ENCODE measurements around the gene VPS39. TPM values are rescaled to one million over a fixed set of nuclear protein-coding genes. Genes with fewer than 3 reads are reported as not detected.

Gene VPS39
- total and polyA plus RNA-seq, 7 experiments from 2014 or later, result 31.8 to 115 (median 90.4) TPM

- Mint-ChIP-seq H3K4me3 (no peak overlapping the region), H3K4me1 (peaks cover 0 to 7% (median 0%) of the 10 kb centered on the region in 7 donors), H3K27me3 (peaks cover 0 to 7% (median 0%) of the 10 kb centered on the region in 5 donors), H3K27ac (no peak overlapping the region), H3K36me3 (no peaks in the 10 kb centered on the region), H3K9me3 (no peaks in the 10 kb centered on the region)
- ChIA-PET POLR2A (no interaction called here), CTCF (interaction anchor here (0.7 kb wide), 1 partner anchor 9 kb away, joined by 7 read pairs; no protein-coding TSS in a partner anchor)
- no peaks in the 10 kb centered on the region for H3K27me3 ChIP-seq (ENCODE audit: control insufficient read depth in 2 of 2, insufficient read depth in 2 of 2, low read length in 2 of 2)
- no peaks in the 10 kb centered on the region for H3K9me3 ChIP-seq (ENCODE audit: control insufficient read depth in 2 of 3, low read length in 3 of 3)
- intact Hi-C loops (cut with micrococcal nuclease), result no loop called here
- no peak overlapping the region for H3K4me3 ChIP-seq (ENCODE audit: low read length)
- H3K27ac ChIP-seq (ENCODE audit: low read depth, low read length), result no peak overlapping the region
- ATAC-seq (no peak), DNase-seq (no peak)
- no peaks in the 10 kb centered on the region for H3K36me3 ChIP-seq (ENCODE audit: control insufficient read depth in 2 of 3, insufficient read depth in 3 of 3, low read length in 3 of 3)
- H3K4me1 ChIP-seq (ENCODE audit: control insufficient read depth in 2 of 2, insufficient read depth in 2 of 2, low read length in 2 of 2), result no peaks in the 10 kb centered on the region
These were observed 68.5 kb downstream of the VPS39 start for GRCh38 chr15:42139596-42139995.

- Histone ChIP-seq H3K9me3 (ENCODE audit: control insufficient read depth in 2 of 3, low read length in 3 of 3) (no peaks in the 10 kb centered on the region), H3K36me3 (ENCODE audit: control insufficient read depth in 2 of 3, insufficient read depth in 3 of 3, low read length in 3 of 3) (no peaks in the 10 kb centered on the region), H3K4me3 (ENCODE audit: low read length) (no peak overlapping the region), H3K27ac (ENCODE audit: low read depth, low read length) (no peak overlapping the region), H3K4me1 (ENCODE audit: control insufficient read depth in 2 of 2, insufficient read depth in 2 of 2, low read length in 2 of 2) (no peaks in the 10 kb centered on the region), H3K27me3 (ENCODE audit: control insufficient read depth in 2 of 2, insufficient read depth in 2 of 2, low read length in 2 of 2) (no peaks in the 10 kb centered on the region)
- intact Hi-C loops (cut with micrococcal nuclease), result no loop called here
- Mint-ChIP-seq H3K4me1 (peaks cover 0 to 7% (median 0%) of the 10 kb centered on the region in 7 donors), H3K4me3 (no peak overlapping the region), H3K27ac (no peak overlapping the region), H3K36me3 (no peaks in the 10 kb centered on the region), H3K27me3 (peaks cover 0 to 7% (median 0%) of the 10 kb centered on the region in 5 donors), H3K9me3 (no peaks in the 10 kb centered on the region)
- ChIA-PET CTCF (interaction anchor here (0.7 to 1.1 kb wide), 2 partner anchors 9 kb away, joined by 3 to 7 read pairs; no protein-coding TSS in a partner anchor), POLR2A (interaction anchor here (0.6 kb wide), 1 partner anchor 409 kb away, joined by 4 read pairs; no protein-coding TSS in a partner anchor)
- DNase-seq, result no peak
- no peak for ATAC-seq
These were observed 69.1 kb downstream of the VPS39 start for GRCh38 chr15:42138968-42139386.

- ATAC-seq (no peak), DNase-seq (no peak)
- peaks cover 0 to 7% (median 0%) of the 10 kb centered on the region in 7 donors for H3K4me1 Mint-ChIP-seq
- no peaks in the 10 kb centered on the region for H3K9me3 Mint-ChIP-seq
- intact Hi-C loops (cut with micrococcal nuclease), result no loop called here
- no peak overlapping the region for H3K27ac Mint-ChIP-seq
- H3K36me3 Mint-ChIP-seq, result no peaks in the 10 kb centered on the region
- CTCF ChIA-PET, result interaction anchor here (1.1 kb wide), 1 partner anchor 8 kb away, joined by 3 read pairs; no protein-coding TSS in a partner anchor
- Histone ChIP-seq H3K9me3 (ENCODE audit: control insufficient read depth in 2 of 3, low read length in 3 of 3) (no peaks in the 10 kb centered on the region), H3K4me3 (ENCODE audit: low read length) (no peak overlapping the region), H3K4me1 (ENCODE audit: control insufficient read depth in 2 of 2, insufficient read depth in 2 of 2, low read length in 2 of 2) (no peaks in the 10 kb centered on the region), H3K27ac (ENCODE audit: low read depth, low read length) (no peak overlapping the region), H3K27me3 (ENCODE audit: control insufficient read depth in 2 of 2, insufficient read depth in 2 of 2, low read length in 2 of 2) (no peaks in the 10 kb centered on the region), H3K36me3 (ENCODE audit: control insufficient read depth in 2 of 3, insufficient read depth in 3 of 3, low read length in 3 of 3) (no peaks in the 10 kb centered on the region)
- H3K4me3 Mint-ChIP-seq, result no peak overlapping the region
- POLR2A ChIA-PET, result interaction anchor here (0.6 kb wide), 1 partner anchor 409 kb away, joined by 4 read pairs; no protein-coding TSS in a partner anchor
- peaks cover 0 to 8% (median under 1%) of the 10 kb centered on the region in 5 donors for H3K27me3 Mint-ChIP-seq
These were observed 69.7 kb downstream of the VPS39 start for GRCh38 chr15:42138411-42138810.

GRCh38 chr15:42137461-42138261 lies 70.4 kb downstream of the VPS39 start:
- peaks cover 0 to 7% (median 0%) of the 10 kb centered on the region in 7 donors for H3K4me1 Mint-ChIP-seq
- H3K9me3 Mint-ChIP-seq, result no peaks in the 10 kb centered on the region
- no peaks in the 10 kb centered on the region for H3K9me3 ChIP-seq (ENCODE audit: control insufficient read depth in 2 of 3, low read length in 3 of 3)
- H3K27me3 ChIP-seq (ENCODE audit: control insufficient read depth in 2 of 2, insufficient read depth in 2 of 2, low read length in 2 of 2), result no peaks in the 10 kb centered on the region
- no peak overlapping the region for H3K4me3 ChIP-seq (ENCODE audit: low read length)
- H3K36me3 ChIP-seq (ENCODE audit: control insufficient read depth in 2 of 3, insufficient read depth in 3 of 3, low read length in 3 of 3), result no peaks in the 10 kb centered on the region
- POLR2A ChIA-PET, result no interaction called here
- H3K4me3 Mint-ChIP-seq, result no peak overlapping the region
- no peaks in the 10 kb centered on the region for H3K36me3 Mint-ChIP-seq
- CTCF ChIA-PET, result interaction anchor here (0.6 to 1.1 kb wide), 2 partner anchors 8 to 412 kb away, joined by 3 read pairs; no protein-coding TSS in a partner anchor
- ATAC-seq, result no peak
- no peak overlapping the region for H3K27ac ChIP-seq (ENCODE audit: low read depth, low read length)
- intact Hi-C loops (cut with micrococcal nuclease), result loop anchor here (1.0 kb wide), 1 partner anchor 148 kb away; no protein-coding TSS in a partner anchor
- peaks cover 0 to 6% (median 3%) of the 10 kb centered on the region in 5 donors for H3K27me3 Mint-ChIP-seq
- no peaks in the 10 kb centered on the region for H3K4me1 ChIP-seq (ENCODE audit: control insufficient read depth in 2 of 2, insufficient read depth in 2 of 2, low read length in 2 of 2)
- no peak overlapping the region for H3K27ac Mint-ChIP-seq
- DNase-seq, result peak in 4 of 9 donors; percentile 8 to 12 (median 9)

- no peak overlapping the region for H3K4me3 Mint-ChIP-seq
These were observed 71.6 kb downstream of the VPS39 start for GRCh38 chr15:42136513-42136912.

GRCh38 chr15:42135351-42135750 lies 72.8 kb downstream of the VPS39 start:
- ATAC-seq (no peak), DNase-seq (no peak)
- H3K9me3 ChIP-seq (ENCODE audit: control insufficient read depth in 2 of 3, low read length in 3 of 3), result no peaks in the 10 kb centered on the region
- H3K4me1 ChIP-seq (ENCODE audit: control insufficient read depth in 2 of 2, insufficient read depth in 2 of 2, low read length in 2 of 2), result no peaks in the 10 kb centered on the region
- no peak overlapping the region for H3K4me3 ChIP-seq (ENCODE audit: low read length)
- CTCF ChIA-PET, result interaction anchor here (1.0 to 1.2 kb wide), 2 partner anchors 10 to 18 kb away, joined by 3 to 8 read pairs; no protein-coding TSS in a partner anchor
- no peak overlapping the region for H3K4me3 Mint-ChIP-seq
- H3K36me3 Mint-ChIP-seq, result no peaks in the 10 kb centered on the region
- H3K27me3 Mint-ChIP-seq, result peaks cover 0 to 16% (median 6%) of the 10 kb centered on the region in 5 donors
- peaks cover 0 to 7% (median 0%) of the 10 kb centered on the region in 7 donors for H3K4me1 Mint-ChIP-seq
- no peaks in the 10 kb centered on the region for H3K9me3 Mint-ChIP-seq
- H3K27ac ChIP-seq (ENCODE audit: low read depth, low read length), result no peak overlapping the region
- H3K27me3 ChIP-seq (ENCODE audit: control insufficient read depth in 2 of 2, insufficient read depth in 2 of 2, low read length in 2 of 2), result no peaks in the 10 kb centered on the region
- intact Hi-C loops (cut with micrococcal nuclease), result no loop called here
- peak overlapping the region in 1 of 9 donors; percentile 76 for H3K27ac Mint-ChIP-seq
- POLR2A ChIA-PET, result no interaction called here
- no peaks in the 10 kb centered on the region for H3K36me3 ChIP-seq (ENCODE audit: control insufficient read depth in 2 of 3, insufficient read depth in 3 of 3, low read length in 3 of 3)

More at GRCh38 chr15:42136513-42136912, 71.6 kb downstream of the VPS39 start:
- Mint-ChIP-seq H3K27me3 (peaks cover 0 to 9% (median 3%) of the 10 kb centered on the region in 5 donors), H3K9me3 (no peaks in the 10 kb centered on the region), H3K27ac (no peak overlapping the region), H3K36me3 (no peaks in the 10 kb centered on the region), H3K4me1 (peaks cover 0 to 7% (median 0%) of the 10 kb centered on the region in 7 donors)
- no peak for DNase-seq
- intact Hi-C loops (cut with micrococcal nuclease), result no loop called here
- ChIA-PET CTCF (interaction anchor here (0.6 to 1.0 kb wide), 2 partner anchors 10 to 11 kb away, joined by 3 to 8 read pairs; no protein-coding TSS in a partner anchor), POLR2A (no interaction called here)
- H3K4me1 ChIP-seq (ENCODE audit: control insufficient read depth in 2 of 2, insufficient read depth in 2 of 2, low read length in 2 of 2), result no peaks in the 10 kb centered on the region
- H3K4me3 ChIP-seq (ENCODE audit: low read length), result no peak overlapping the region
- no peaks in the 10 kb centered on the region for H3K9me3 ChIP-seq (ENCODE audit: control insufficient read depth in 2 of 3, low read length in 3 of 3)
- no peak overlapping the region for H3K27ac ChIP-seq (ENCODE audit: low read depth, low read length)
- no peaks in the 10 kb centered on the region for H3K36me3 ChIP-seq (ENCODE audit: control insufficient read depth in 2 of 3, insufficient read depth in 3 of 3, low read length in 3 of 3)
- H3K27me3 ChIP-seq (ENCODE audit: control insufficient read depth in 2 of 2, insufficient read depth in 2 of 2, low read length in 2 of 2), result no peaks in the 10 kb centered on the region
- ATAC-seq, result no peak

Measured in naive thymus-derived CD4-positive, alpha-beta T cell (primary cell).